Measurements from ENCODE around the gene MAGED4B.

The MAGED4B gene

DNA sequence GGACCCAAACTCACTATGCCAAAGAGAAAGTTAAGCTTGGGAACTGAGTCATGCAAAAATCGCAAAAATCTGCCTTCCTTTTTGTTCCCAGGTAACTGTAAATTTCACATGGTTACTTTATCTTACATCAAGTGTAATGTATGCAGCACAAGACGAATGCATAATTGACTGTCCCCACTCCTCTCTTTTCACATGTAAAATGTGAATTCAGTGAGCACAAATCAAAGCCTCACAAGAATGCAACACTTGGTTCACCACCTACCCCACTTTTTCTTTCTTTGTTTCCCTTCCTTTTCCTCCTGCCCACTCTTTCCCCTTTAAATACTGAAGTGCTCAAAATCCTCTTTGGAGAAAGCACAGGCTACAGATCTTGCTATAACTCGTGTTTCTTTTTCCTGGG lies 53.2 kb downstream of the MAGED4B start:
- Histone ChIP-seq H3K27ac (ENCODE audit: extremely low read depth, low read depth, low read length) (no peak overlapping the region), H3K4me1 (ENCODE audit: control insufficient read depth, insufficient read depth, low read length) (no peaks in the 10 kb centered on the region), H3K4me3 (ENCODE audit: low read depth, low read length) (no peak overlapping the region), H3K9me3 (ENCODE audit: control insufficient read depth, insufficient read depth, low read depth, low read length) (no peaks in the 10 kb centered on the region), H3K36me3 (ENCODE audit: control insufficient read depth in 2 of 2, insufficient read depth in 1 of 2, low read length in 2 of 2) (no peaks in the 10 kb centered on the region)
- CTCF ChIA-PET: interaction anchor here (0.6 kb wide), 1 partner anchor 17 kb away, joined by 3 read pairs; no protein-coding TSS in a partner anchor
- TF ChIP-seq GLIS1 (tag by site-specific recombination; IDR thresholded peaks at IDR 0.05) (no peak), ZNF843 (tag by site-specific recombination; IDR thresholded peaks at IDR 0.05) (no peak), SP2 (tag by site-specific recombination; IDR thresholded peaks at IDR 0.05) (no peak), ZNF837 (tag by site-specific recombination; IDR thresholded peaks at IDR 0.05) (no peak), ZNF221 (tag by site-specific recombination; IDR thresholded peaks at IDR 0.05; ENCODE audit: borderline replicate concordance) (no peak), ZNF639 (tag by site-specific recombination; IDR thresholded peaks at IDR 0.05) (no peak), ZNF626 (tag by site-specific recombination; IDR thresholded peaks at IDR 0.05) (no peak), ZNF174 (tag by site-specific recombination; IDR thresholded peaks at IDR 0.05) (no peak), ZNF292 (tag by site-specific recombination; IDR thresholded peaks at IDR 0.05; ENCODE audit: borderline replicate concordance, low read depth) (no peak), SALL2 (tag by site-specific recombination; IDR thresholded peaks at IDR 0.05; ENCODE audit: borderline replicate concordance) (no peak), ZNF549 (tag by site-specific recombination; IDR thresholded peaks at IDR 0.05) (no peak), ZNF366 (tag by site-specific recombination; conservative IDR thresholded peaks at IDR 0.05) (no peak), ZIC2 (tag by site-specific recombination; IDR thresholded peaks at IDR 0.05) (no peak), ZNF670 (tag by site-specific recombination; IDR thresholded peaks at IDR 0.05; ENCODE audit: low read depth) (no peak), MYNN (tag by site-specific recombination; IDR thresholded peaks at IDR 0.05; ENCODE audit: borderline replicate concordance) (no peak), ZNF184 (tag by site-specific recombination; IDR thresholded peaks at IDR 0.05) (no peak), ZNF473 (tag by site-specific recombination; IDR thresholded peaks at IDR 0.05) (no peak), ZNF514 (tag by site-specific recombination; IDR thresholded peaks at IDR 0.05) (no peak), ZNF24 (tag by site-specific recombination; IDR thresholded peaks at IDR 0.05) (no peak)
- TF ChIP-seq, protein P1, sequence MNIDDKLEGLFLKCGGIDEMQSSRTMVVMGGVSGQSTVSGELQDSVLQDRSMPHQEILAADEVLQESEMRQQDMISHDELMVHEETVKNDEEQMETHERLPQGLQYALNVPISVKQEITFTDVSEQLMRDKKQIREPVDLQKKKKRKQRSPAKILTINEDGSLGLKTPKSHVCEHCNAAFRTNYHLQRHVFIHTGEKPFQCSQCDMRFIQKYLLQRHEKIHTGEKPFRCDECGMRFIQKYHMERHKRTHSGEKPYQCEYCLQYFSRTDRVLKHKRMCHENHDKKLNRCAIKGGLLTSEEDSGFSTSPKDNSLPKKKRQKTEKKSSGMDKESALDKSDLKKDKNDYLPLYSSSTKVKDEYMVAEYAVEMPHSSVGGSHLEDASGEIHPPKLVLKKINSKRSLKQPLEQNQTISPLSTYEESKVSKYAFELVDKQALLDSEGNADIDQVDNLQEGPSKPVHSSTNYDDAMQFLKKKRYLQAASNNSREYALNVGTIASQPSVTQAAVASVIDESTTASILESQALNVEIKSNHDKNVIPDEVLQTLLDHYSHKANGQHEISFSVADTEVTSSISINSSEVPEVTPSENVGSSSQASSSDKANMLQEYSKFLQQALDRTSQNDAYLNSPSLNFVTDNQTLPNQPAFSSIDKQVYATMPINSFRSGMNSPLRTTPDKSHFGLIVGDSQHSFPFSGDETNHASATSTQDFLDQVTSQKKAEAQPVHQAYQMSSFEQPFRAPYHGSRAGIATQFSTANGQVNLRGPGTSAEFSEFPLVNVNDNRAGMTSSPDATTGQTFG (tag by site-specific recombination; IDR thresholded peaks at IDR 0.05; ENCODE audit: borderline replicate concordance): no peak
- POLR2A ChIA-PET: no interaction called here
